Effector CD4-positive, alpha-beta T cell (primary cell): ENCODE data around the gene LCE3E. TPM values are rescaled to one million over a fixed set of nuclear protein-coding genes. Genes with fewer than 3 reads are reported as not detected.
"Not testable (repeated sequence)": the region's sequence is repeated elsewhere in the genome, so short reads cannot be mapped to it uniquely, and the experiment has no call there.

Source experiments
- DNase-seq: peaks from one replicate; pipeline ENCODE4 v3.0.0-alpha.2; 2020
- total RNA-seq: gene quantifications from one replicate; lab custom pipeline; 2026; lab: John Stamatoyannopoulos, UW

The LCE3E gene
- total RNA-seq: not detected

- DNase-seq: no peak
Measured at GRCh38 chr1:152566681-152567080, at the start of gene LCE3E. LCE3E (minus strand) TSS chr1:152566780; CDS start chr1:152566208, 572 bp downstream.

GRCh38 chr1:152613511-152613910 is 46.9 kb upstream of the LCE3E start, which contains the start of gene LCE3B:
LCE3B (plus strand) TSS chr1:152613811; CDS start chr1:152613811, 0 bp downstream.
- DNase-seq: no peak

- DNase-seq: no peak
Measured at GRCh38 chr1:152599934-152600333, 33.4 kb upstream of the LCE3E start, which contains the start of gene LCE3C. LCE3C (plus strand) TSS chr1:152600234; CDS start chr1:152600732, 498 bp downstream.

GRCh38 chr1:152596986-152597385 is 30.4 kb upstream of the LCE3E start:
- DNase-seq: no peak

- DNase-seq: no peak
Measured at GRCh38 chr1:152585586-152585985, 19.0 kb upstream of the LCE3E start.

- DNase-seq: no peak
Measured at GRCh38 chr1:152582647-152583046, 16.1 kb upstream of the LCE3E start.

- no peak for DNase-seq
Measured at GRCh38 chr1:152580433-152580832, 13.9 kb upstream of the LCE3E start, which contains the start of gene LCE3D. LCE3D (minus strand) TSS chr1:152580516; CDS start chr1:152579936, 580 bp downstream.

- not testable (repeated sequence) for DNase-seq
Measured at GRCh38 chr1:152579526-152579925, 12.9 kb upstream of the LCE3E start.

GRCh38 chr1:152577168-152577567 is 10.6 kb upstream of the LCE3E start:
- DNase-seq: no peak

- DNase-seq: no peak
Measured at GRCh38 chr1:152565535-152566215, 905 bp downstream of the LCE3E start.

- DNase-seq: no peak
Measured at GRCh38 chr1:152565115-152565514, 1.5 kb downstream of the LCE3E start.

GRCh38 chr1:152548358-152548757 is 18.2 kb downstream of the LCE3E start:
- DNase-seq: not testable (repeated sequence)

- DNase-seq: no peak
Measured at GRCh38 chr1:152546704-152547103, 19.9 kb downstream of the LCE3E start.

- DNase-seq: no peak
Measured at GRCh38 chr1:152543820-152544219, 22.8 kb downstream of the LCE3E start.

GRCh38 chr1:152539901-152540300 is 26.7 kb downstream of the LCE3E start:
- DNase-seq: no peak

GRCh38 chr1:152537496-152537895 is 29.1 kb downstream of the LCE3E start:
- no peak for DNase-seq

- no peak for DNase-seq
Measured at GRCh38 chr1:152535774-152536173, 30.8 kb downstream of the LCE3E start.

- DNase-seq: no peak
Measured at GRCh38 chr1:152533327-152533938, 33.1 kb downstream of the LCE3E start.

- no peak for DNase-seq
Measured at GRCh38 chr1:152525080-152525641, 41.4 kb downstream of the LCE3E start.

GRCh38 chr1:152520561-152521090 is 46.0 kb downstream of the LCE3E start:
- DNase-seq: no peak

GRCh38 chr1:152519851-152520250 is 46.7 kb downstream of the LCE3E start:
- no peak for DNase-seq

GRCh38 chr1:152517237-152517811 is 49.3 kb downstream of the LCE3E start:
- DNase-seq: no peak

GRCh38 chr1:152516082-152516481 is 50.5 kb downstream of the LCE3E start:
- DNase-seq: no peak
